Fibroblast of the aortic adventitia (primary cell): ENCODE measurements around the gene TARBP2. TPM values are rescaled to one million over a fixed set of nuclear protein-coding genes. Genes with fewer than 3 reads are reported as not detected.

ENCODE experiments used
- DNase-seq: peaks from one replicate; pipeline ENCODE4 v3.0.0-alpha.2; 2010; ENCODE audit warnings: low read depth
- H3K4me3 ChIP-seq: 2 replicates; pipeline ENCODE4 v1.5.1; 2011; ENCODE audit warnings: low read depth, mild to moderate bottlenecking, control low read depth, low read length, moderate library complexity
- CTCF ChIP-seq: IDR thresholded peaks from 2 replicates; pipeline ENCODE4 v1.5.1; 2011; ENCODE audit warnings: mild to moderate bottlenecking, low read length, control low read depth, inconsistent platforms; ENCODE audit not compliant: insufficient read depth
- total RNA-seq: library from RNA; depleted of rRNA; stranded (reverse); fragments of >200 nt; gene quantifications from 2 replicates; pipeline ENCODE4 v1.2.3, GENCODE V29; 2012; ENCODE audit warnings: low replicate concordance

The TARBP2 gene
- total RNA-seq, 1 donor: 32.4 TPM

GRCh38 chr12:53472056-53472582 is 29.0 kb upstream of the TARBP2 start:
- no peak for DNase-seq
- no peak overlapping the region for H3K4me3 ChIP-seq
- no peak for TF ChIP-seq CTCF

- no peak for TF ChIP-seq CTCF
- no peak for DNase-seq
- H3K4me3 ChIP-seq: no peak overlapping the region
Measured at GRCh38 chr12:53474077-53474476, 27.0 kb upstream of the TARBP2 start.

- TF ChIP-seq CTCF: no peak
- no peak overlapping the region for H3K4me3 ChIP-seq
- DNase-seq: no peak
Measured at GRCh38 chr12:53474819-53475218, 26.3 kb upstream of the TARBP2 start.

GRCh38 chr12:53476769-53477209 is 24.3 kb upstream of the TARBP2 start:
- TF ChIP-seq CTCF: peak; percentile 19
- no peak overlapping the region for H3K4me3 ChIP-seq
- peak; percentile 51 for DNase-seq

- DNase-seq: peak; percentile 34
- TF ChIP-seq CTCF: no peak
- no peak overlapping the region for H3K4me3 ChIP-seq
Measured at GRCh38 chr12:53478865-53479264, 22.2 kb upstream of the TARBP2 start.

GRCh38 chr12:53479331-53479730 is 21.8 kb upstream of the TARBP2 start:
- TF ChIP-seq CTCF: no peak
- no peak overlapping the region for H3K4me3 ChIP-seq

More at GRCh38 chr12:53479331-53479730, 21.8 kb upstream of the TARBP2 start:
- DNase-seq: no peak
